ENCODE data around the gene HHIP. TPM values are rescaled to one million over a fixed set of nuclear protein-coding genes. Genes with fewer than 3 reads are reported as not detected.

HHIP gene
- total and polyA plus RNA-seq, 2 donors (not counting 1 experiment from before 2014, with no cell fraction given) = under 0.01 to 0.59 TPM

DNA sequence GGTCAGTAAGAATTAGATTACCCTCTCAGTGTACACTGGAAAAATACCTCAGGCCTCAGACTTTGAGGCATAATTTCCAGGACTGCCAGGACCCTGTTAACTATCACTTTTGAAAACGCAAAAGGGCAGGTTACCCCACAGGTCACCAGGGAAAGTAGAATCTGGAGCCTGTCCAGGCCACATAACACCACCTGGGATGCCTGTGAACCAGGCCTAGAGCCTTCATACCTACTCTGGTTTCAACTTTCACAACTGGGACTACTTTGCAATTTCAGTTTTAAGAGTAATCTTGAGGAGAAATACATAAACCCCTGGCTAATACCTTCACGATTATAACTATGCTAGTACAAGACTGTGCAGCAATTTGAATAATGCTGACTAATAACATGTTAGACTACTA lies 132.4 kb downstream of the HHIP start:
- no peaks in the 10 kb centered on the region for H3K4me1 ChIP-seq (ENCODE audit: control insufficient read depth, extremely low read depth, insufficient read depth, low read length)

GRCh38 chr4:144782345-144782744 lies 136.4 kb downstream of the HHIP start:
- Histone ChIP-seq H3K27ac (ENCODE audit: insufficient read depth, low read length) (no peak overlapping the region), H3K4me1 (ENCODE audit: control insufficient read depth, extremely low read depth, insufficient read depth, low read length) (no peaks in the 10 kb centered on the region), H3K36me3 (ENCODE audit: control insufficient read depth, insufficient read depth, low read length) (no peaks in the 10 kb centered on the region), H3K4me2 (ENCODE audit: extremely low read depth, insufficient read depth, low read length) (no peak overlapping the region), H3K9ac (ENCODE audit: insufficient read depth, low read length) (no peak overlapping the region), H4K20me1 (ENCODE audit: control insufficient read depth, extremely low read depth, insufficient read depth, low read length) (no peaks in the 10 kb centered on the region), H3K79me2 (ENCODE audit: control insufficient read depth, insufficient read depth, low read length) (no peaks in the 10 kb centered on the region), H2AFZ (ENCODE audit: low read length) (no peak overlapping the region), H3K9me3 (ENCODE audit: control insufficient read depth, insufficient read depth, low read depth, low read length) (no peaks in the 10 kb centered on the region), H3K27me3 (ENCODE audit: control insufficient read depth, insufficient read depth, low read length) (no peaks in the 10 kb centered on the region), H3K4me3 (replicated peaks in 1 of 4; ENCODE audit: control extremely low read depth in 1 of 4, insufficient read depth in 1 of 4, low read depth in 3 of 4, low read length in 4 of 4) (no peak overlapping the region)
- DNase-seq (ENCODE audit: low read depth in 2 of 2) = peak in 1 of 2 donors; percentile 64
- TF ChIP-seq EZH2 (IDR thresholded peaks at IDR 0.05; ENCODE audit: low read length, missing control alignments) (no peak), CTCF (conservative IDR thresholded peaks at IDR 0.05 in 1 of 2, IDR thresholded peaks at IDR 0.05 in 1 of 2; ENCODE audit: low read depth in 1 of 2, low read length in 2 of 2) (no peak)

More for the DNA sequence above, 132.4 kb downstream of the HHIP start:
- no peak for DNase-seq (ENCODE audit: low read depth in 2 of 2)
- H3K9me3 ChIP-seq (ENCODE audit: control insufficient read depth, insufficient read depth, low read depth, low read length) = no peaks in the 10 kb centered on the region
- H3K27ac ChIP-seq (ENCODE audit: insufficient read depth, low read length) = no peak overlapping the region
- no peaks in the 10 kb centered on the region for H3K27me3 ChIP-seq (ENCODE audit: control insufficient read depth, insufficient read depth, low read length)
- H4K20me1 ChIP-seq (ENCODE audit: control insufficient read depth, extremely low read depth, insufficient read depth, low read length) = no peaks in the 10 kb centered on the region
- no peak overlapping the region for H3K9ac ChIP-seq (ENCODE audit: insufficient read depth, low read length)
- H2AFZ ChIP-seq (ENCODE audit: low read length) = no peak overlapping the region
- no peaks in the 10 kb centered on the region for H3K36me3 ChIP-seq (ENCODE audit: control insufficient read depth, insufficient read depth, low read length)
- no peak for TF ChIP-seq CTCF (conservative IDR thresholded peaks at IDR 0.05 in 1 of 2, IDR thresholded peaks at IDR 0.05 in 1 of 2; ENCODE audit: low read depth in 1 of 2, low read length in 2 of 2)
- TF ChIP-seq EZH2 (IDR thresholded peaks at IDR 0.05; ENCODE audit: low read length, missing control alignments) = no peak
- no peaks in the 10 kb centered on the region for H3K79me2 ChIP-seq (ENCODE audit: control insufficient read depth, insufficient read depth, low read length)
- no peak overlapping the region for H3K4me3 ChIP-seq (replicated peaks in 1 of 4; ENCODE audit: control extremely low read depth in 1 of 4, insufficient read depth in 1 of 4, low read depth in 3 of 4, low read length in 4 of 4)
- H3K4me2 ChIP-seq (ENCODE audit: extremely low read depth, insufficient read depth, low read length) = no peak overlapping the region

DNA sequence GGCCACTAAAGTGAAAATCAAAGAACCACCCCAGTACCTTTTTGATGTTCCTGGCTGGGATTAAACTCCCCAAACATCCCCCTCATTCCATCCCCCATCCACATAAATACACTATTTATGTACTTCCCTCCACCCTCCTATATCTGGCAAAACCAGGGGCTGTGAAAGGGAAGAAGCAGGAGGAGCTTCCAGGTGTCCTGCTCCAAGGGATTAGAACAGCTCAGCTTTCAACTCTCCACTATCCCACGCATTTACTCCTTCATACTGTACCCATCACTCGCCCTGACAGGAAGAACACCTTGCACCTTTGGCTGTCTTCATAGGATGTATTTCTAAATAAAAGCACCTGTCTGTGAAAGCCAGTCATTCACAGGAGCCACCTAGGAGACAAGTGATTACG lies 140.0 kb downstream of the HHIP start:
- Histone ChIP-seq H2AFZ (ENCODE audit: low read length) (no peak overlapping the region), H3K4me2 (ENCODE audit: extremely low read depth, insufficient read depth, low read length) (no peak overlapping the region), H3K27ac (ENCODE audit: insufficient read depth, low read length) (no peak overlapping the region), H3K79me2 (ENCODE audit: control insufficient read depth, insufficient read depth, low read length) (no peaks in the 10 kb centered on the region), H3K9ac (ENCODE audit: insufficient read depth, low read length) (no peak overlapping the region), H3K4me3 (replicated peaks in 1 of 4; ENCODE audit: control extremely low read depth in 1 of 4, insufficient read depth in 1 of 4, low read depth in 3 of 4, low read length in 4 of 4) (no peak overlapping the region), H4K20me1 (ENCODE audit: control insufficient read depth, extremely low read depth, insufficient read depth, low read length) (no peaks in the 10 kb centered on the region), H3K4me1 (ENCODE audit: control insufficient read depth, extremely low read depth, insufficient read depth, low read length) (no peaks in the 10 kb centered on the region), H3K36me3 (ENCODE audit: control insufficient read depth, insufficient read depth, low read length) (no peaks in the 10 kb centered on the region), H3K27me3 (ENCODE audit: control insufficient read depth, insufficient read depth, low read length) (no peaks in the 10 kb centered on the region), H3K9me3 (ENCODE audit: control insufficient read depth, insufficient read depth, low read depth, low read length) (no peaks in the 10 kb centered on the region)
- TF ChIP-seq EZH2 (IDR thresholded peaks at IDR 0.05; ENCODE audit: low read length, missing control alignments) (no peak), CTCF (conservative IDR thresholded peaks at IDR 0.05 in 1 of 2, IDR thresholded peaks at IDR 0.05 in 1 of 2; ENCODE audit: low read depth in 1 of 2, low read length in 2 of 2) (no peak)
- no peak for DNase-seq (ENCODE audit: low read depth in 2 of 2)
